HG02610 (cell line): ENCODE data around the gene GNAI1.
A peak's percentile ranks its signal among the peaks of the same experiment; 100 is the strongest.

ENCODE experiments used
- ATAC-seq: cut with Tn5 transposase; IDR thresholded peaks from one replicate; pipeline ENCODE4 v1.9.1; 2021; ENCODE audit warnings: mild to moderate bottlenecking, moderate library complexity; ENCODE audit not compliant: unreplicated experiment

The GNAI1 gene

DNA sequence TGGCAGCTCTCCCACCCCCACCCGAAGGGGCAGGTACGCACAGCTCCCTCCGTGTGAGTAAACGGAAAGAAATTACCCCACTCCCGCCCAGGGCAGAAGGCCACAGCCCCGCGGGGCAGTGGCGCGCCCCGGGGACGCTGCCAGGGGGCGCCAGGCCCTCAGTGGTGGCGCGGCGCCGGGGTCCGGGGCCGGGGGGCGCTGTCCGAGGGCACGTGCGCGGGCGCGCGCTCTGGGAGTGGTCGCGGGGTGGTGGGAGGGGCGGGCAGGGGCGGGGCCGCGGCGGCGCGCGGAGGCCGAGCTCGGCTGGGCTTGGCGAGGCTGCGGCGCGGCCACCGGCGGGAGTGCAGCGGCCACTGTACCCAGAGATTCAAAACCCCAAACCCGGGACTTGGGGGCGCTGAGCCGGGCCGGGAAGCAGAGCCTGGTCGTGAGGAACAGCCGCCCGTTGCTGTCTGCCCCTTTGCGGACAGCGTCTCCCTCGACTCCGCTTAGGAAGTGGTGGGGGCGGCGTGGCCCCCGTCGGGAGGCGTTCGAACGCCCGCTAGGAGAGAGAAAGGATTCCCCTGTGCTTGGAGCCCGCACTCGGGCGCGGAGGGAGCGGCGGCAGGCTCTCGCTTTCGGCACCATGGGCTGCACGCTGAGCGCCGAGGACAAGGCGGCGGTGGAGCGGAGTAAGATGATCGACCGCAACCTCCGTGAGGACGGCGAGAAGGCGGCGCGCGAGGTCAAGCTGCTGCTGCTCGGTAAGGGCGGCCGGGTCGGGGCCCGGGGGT, at the start of gene GNAI1:
Gene GNAI1, plus strand, starts transcription at position 296 of the 773 bp plus-strand sequence. Its CDS starts 330 bp downstream, at position 626.
- peak; percentile 39 for ATAC-seq

DNA sequence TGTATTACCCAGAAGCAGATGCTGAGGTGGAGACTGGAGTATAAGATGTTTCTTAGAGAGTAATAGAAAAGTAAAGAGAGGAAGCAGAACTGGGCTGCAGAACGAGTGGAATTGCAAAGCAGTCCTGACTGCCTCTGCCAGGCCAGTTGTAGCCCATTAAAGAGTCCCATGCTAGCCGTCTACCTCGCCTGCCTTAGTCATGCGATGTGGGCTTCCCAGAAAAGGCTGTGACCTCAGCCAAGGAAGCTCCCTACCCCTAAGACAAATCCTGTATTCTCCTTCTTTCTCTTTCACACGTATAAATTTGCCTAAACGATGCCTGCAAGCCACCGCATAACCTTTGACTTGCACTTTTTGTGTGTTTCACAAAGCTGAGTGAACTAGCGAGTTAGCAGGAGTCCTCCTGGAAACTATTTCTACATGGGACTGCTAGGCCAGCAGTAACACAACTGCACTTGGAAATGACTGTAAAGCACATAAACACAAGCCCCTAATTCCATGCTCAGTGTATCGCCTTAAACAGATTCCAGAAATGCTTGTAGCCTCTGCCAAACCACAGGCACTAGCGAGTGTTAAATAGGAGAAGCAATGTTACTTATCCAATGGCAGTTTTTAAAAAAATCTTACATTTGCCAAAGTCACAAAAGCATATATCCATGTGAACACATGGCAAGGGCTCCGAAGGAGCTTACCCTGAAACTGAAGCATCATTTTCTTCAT, 47.4 kb upstream of the GNAI1 start:
- no peak for ATAC-seq

GRCh38 chr7:80087771-80088170, 46.9 kb upstream of the GNAI1 start:
- ATAC-seq = no peak

DNA sequence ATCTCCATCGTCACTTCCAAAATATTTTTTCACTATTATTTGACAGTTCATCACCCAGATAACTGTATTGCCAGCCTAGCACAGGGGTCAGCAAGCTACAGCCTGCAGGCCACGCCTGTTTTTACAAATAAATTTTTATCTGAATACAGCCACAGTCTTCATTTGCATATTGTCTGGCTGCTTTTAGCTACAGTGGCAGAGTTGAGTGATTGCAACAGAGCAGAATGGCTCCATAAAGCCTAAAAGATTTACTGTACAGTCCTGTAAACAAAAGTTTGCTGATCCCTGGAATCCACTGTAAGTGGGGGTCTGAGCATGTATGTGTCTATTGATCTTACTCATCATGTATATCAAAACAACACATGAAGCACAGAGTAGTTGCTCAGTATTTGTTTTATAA, 45.9 kb upstream of the GNAI1 start:
- no peak for ATAC-seq

- no peak for ATAC-seq
Observed at GRCh38 chr7:80089366-80089765, 45.3 kb upstream of the GNAI1 start.

DNA sequence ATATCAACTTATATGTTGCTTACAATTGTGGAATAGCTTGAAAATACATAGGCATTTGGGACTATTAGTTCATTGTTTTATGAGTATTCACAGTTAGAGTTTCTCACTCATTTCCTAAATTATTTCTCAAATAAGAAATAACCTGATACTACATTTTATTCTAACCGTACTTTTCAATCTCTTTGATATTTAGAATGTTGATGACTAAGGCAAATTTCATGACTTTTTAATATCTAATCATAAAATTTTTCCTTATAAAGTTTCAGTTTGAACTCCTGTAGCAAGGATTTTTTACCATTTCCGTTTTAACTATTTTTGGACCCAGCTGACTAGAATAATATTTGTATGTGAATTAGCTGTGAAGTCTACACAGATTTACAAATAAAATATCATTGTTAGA, 41.3 kb upstream of the GNAI1 start:
- no peak for ATAC-seq

DNA sequence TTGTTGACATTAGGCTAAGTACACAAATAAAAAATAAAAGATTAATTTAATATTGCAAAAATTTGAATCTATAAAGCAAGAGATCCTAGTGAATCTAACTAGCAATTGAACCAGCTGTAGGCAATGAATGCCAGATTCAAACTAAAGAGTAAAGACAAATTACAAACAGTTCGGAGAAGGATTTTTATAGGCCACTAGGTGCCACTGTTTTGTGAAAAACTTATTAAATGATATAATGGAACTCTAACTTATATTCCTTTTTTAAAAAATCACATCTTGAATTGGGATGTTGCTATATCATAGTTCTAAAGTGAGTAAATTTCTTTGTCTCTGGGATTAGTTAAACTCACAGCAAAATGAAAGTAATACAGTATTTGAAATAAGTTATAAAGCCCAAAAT, 39.1 kb upstream of the GNAI1 start:
- ATAC-seq = no peak

- ATAC-seq = no peak
Observed at GRCh38 chr7:80097756-80098155, 36.9 kb upstream of the GNAI1 start.

GRCh38 chr7:80098795-80099194, 35.8 kb upstream of the GNAI1 start:
- ATAC-seq = no peak

DNA sequence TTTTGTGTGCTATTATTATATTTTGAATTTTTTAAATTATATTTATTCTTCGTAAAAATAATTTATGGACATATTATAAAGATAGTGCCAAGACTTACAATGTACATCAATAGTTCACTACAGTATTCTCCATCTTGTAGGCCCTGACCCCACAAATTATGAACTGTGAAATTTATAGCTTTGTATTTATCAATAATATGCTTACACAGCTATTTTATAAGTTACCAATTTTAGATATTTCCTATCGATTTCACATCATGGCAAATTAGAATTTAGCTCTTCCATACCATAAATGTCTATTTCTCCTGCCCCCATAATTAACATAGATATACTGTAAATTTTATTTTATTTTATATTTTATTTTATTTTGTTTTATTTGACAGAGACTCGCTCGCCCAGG, 34.4 kb upstream of the GNAI1 start:
- no peak for ATAC-seq

- no peak for ATAC-seq
Observed at GRCh38 chr7:80105701-80106408, 28.8 kb upstream of the GNAI1 start.

DNA sequence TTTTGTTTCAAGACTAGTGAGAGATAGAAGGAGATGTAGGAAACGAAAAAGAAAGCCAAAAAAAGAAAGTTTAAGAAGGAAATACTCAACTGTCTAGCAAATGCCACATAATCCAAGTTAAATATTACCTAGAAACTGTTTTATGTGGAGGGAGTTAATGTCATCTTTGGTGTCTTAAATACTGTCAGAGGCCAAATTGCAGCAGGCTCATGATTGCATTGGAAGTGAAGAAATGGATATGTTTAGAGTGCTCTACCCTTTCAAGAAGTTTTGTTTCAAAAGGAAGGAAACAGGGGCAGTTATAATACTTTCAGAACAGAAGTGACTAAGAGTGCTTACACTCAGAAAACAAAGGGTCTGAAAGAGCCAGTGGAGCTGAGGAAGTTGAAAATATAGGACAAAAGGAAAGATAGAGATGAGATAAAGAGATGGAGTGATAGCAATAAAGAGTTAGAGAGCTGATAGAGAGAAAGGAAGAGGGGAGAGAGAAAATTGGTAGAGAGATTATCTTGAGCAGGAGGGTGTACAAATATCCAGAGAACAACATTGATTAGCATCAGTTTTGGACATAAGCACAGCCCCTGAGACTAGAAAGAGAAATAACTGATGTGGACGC, 28.0 kb upstream of the GNAI1 start:
- no peak for ATAC-seq

GRCh38 chr7:80107278-80107677, 27.4 kb upstream of the GNAI1 start:
- ATAC-seq = no peak

GRCh38 chr7:80110376-80110775, 24.3 kb upstream of the GNAI1 start:
- ATAC-seq = no peak

GRCh38 chr7:80114159-80114558, 20.5 kb upstream of the GNAI1 start:
- no peak for ATAC-seq

DNA sequence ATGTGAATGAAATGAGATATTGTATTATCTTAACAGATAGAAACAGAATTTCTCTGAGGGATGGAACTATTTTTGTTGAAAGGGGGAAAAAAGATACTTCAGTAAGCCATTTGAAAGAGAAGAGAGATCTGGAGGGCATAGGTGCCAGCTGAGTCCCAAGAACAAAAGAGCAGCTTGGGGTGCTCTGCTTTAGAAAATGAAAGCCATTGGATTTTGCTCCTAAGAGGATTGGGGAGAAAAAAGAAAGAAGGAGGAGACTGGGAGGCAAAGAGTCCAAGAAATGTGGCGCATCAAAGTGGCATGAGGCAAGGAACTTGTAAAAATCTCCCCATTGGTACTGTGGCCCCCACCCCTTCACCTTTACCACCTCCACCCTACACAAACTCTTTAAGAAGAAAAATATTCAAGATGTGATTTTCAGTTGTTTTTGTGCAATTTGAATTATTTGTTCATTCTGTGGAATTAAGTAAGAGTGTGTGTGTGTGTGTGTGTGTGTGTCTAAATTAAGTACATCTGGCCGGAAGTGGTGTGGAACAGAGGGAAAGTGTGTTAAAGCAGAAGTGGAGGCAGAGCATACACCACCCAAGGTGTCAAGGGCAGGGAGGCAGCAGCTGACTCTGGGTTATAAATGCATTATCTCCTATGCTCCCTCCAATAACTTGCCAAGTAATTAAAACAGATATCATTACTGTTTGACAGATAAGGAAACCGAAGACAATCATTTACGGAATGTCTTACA, 9.9 kb upstream of the GNAI1 start:
- ATAC-seq = no peak

DNA sequence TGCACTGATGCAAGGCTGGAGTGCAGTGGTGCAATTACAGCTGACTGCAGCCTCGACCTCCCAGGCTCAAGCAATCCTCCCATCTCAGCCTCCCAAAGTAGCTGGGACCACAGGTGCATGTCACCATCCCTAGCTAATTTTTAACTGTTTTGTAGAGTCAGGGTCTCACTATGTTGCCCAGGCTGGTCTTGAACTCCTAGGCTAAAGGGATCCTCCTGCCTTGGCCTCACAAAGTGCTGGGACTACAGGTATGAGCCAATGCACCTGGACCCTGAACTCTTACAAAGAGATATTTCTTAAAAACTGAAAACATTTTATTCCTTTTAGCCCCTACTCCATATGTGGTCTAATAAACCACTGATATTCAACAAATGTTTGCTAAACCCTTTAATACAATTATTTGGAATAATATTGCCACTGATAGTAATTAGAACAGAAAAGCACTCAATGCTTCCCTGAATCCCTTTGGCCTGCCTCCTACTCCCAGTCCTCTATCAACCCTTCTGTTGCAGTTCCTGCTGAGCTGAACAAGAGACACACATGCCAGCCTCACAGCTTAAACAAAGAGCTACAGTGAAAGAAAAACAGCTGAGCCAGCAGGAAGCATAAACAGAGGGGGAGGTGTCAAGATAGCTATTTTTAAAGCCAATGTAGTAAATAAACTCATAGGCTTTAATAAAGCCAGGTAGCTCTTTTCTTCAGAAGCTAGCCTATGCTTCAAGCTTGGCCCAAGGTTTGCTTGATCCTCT, 7.0 kb upstream of the GNAI1 start:
- ATAC-seq = no peak

DNA sequence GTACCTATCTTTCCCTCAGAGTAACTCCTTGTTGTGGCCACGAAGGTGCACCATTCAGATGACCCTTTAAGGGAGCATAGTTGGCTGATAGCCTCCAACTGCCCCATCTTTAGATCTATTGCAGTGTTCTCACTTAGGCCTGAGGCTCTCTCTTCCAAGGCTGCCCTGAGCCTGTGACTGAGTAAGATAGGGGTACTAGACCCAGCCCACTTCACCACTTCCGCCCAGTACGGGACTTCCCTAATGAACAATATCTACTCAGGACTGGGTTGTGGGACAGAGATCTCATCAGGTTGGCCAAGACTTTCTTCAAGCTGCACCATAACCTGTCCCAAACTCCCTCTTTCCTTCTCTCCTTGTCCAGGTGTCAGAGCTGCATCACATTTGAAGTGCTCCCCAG, 5.7 kb upstream of the GNAI1 start:
- no peak for ATAC-seq

GRCh38 chr7:80129785-80130184, 4.8 kb upstream of the GNAI1 start:
- no peak for ATAC-seq
